ENCODE measurements around the gene IDH3A. TPM values are rescaled to one million over a fixed set of nuclear protein-coding genes. Genes with fewer than 3 reads are reported as not detected.

The IDH3A gene
- total and polyA plus RNA-seq, 9 of the 15 experiments (the other 6 are each of a cell fraction or from before 2014, with no cell fraction given) = 37.4 to 249 (median 107) TPM

DNA sequence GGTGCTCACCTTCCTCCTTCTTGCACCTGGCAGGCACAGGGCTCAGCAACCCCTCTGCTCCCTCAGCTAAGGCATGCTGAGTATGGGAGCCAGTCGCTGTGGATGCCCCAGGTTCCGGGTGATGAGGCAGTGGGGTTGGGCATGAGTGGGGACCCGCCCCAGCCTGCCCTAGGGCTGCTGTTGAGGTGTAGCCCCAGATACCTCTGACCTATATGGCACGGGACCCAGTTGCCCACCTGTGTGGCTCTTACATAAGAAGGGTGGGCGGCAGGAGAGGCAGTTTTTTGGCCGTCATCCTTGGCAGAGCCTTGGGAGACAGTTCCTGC is 64.2 kb downstream of the IDH3A start:
- H3K4me1 ChIP-seq (replicated peaks in 1 of 2; ENCODE audit: control insufficient read depth in 2 of 2, insufficient read depth in 2 of 2, low read length in 2 of 2) = peaks cover 13 to 24% of the 10 kb centered on the region in 2 experiments; a peak in 4 of 5 replicates
- ChIA-PET POLR2A (no interaction called here), CTCF (ENCODE audit: low intra/inter-chr PET ratio) (no interaction called here)
- 45% methylated on average over 6 of the region's 6 CpGs for WGBS (ENCODE audit: insufficient coverage, low coverage, missing lambda C conversion rate)
- FAIRE-seq (no peak), DNase-seq (ENCODE audit: extremely low read depth in 1 of 4, low spot score in 3 of 4) (no peak), ATAC-seq (no peak)
- no peak overlapping the region for H3K4me2 ChIP-seq (ENCODE audit: insufficient read depth, low read length)
- H3K79me2 ChIP-seq (ENCODE audit: control insufficient read depth, insufficient read depth, low read length) = no peaks in the 10 kb centered on the region
- H3K27me3 ChIP-seq (ENCODE audit: control insufficient read depth in 2 of 2, insufficient read depth in 2 of 2, low read length in 2 of 2) = peaks cover 3 to 12% of the 10 kb centered on the region in 2 experiments; a peak in 3 of 5 replicates
- TF ChIP-seq ZNF24 (IDR thresholded peaks at IDR 0.05) = no peak
- TF ChIP-seq NR1H2 (CRISPR knock-in tag; IDR thresholded peaks at IDR 0.05) = no peak
- TF ChIP-seq GABPA (tag; conservative IDR thresholded peaks at IDR 0.05; ENCODE audit: low read depth) = no peak
- no peak for TF ChIP-seq E4F1 (CRISPR knock-in tag; IDR thresholded peaks at IDR 0.05; ENCODE audit: borderline replicate concordance)
- no peak for TF ChIP-seq SNRNP70 (optimal IDR thresholded peaks at IDR 0.05; ENCODE audit: low read depth, low read length)
- TF ChIP-seq, protein P1, sequence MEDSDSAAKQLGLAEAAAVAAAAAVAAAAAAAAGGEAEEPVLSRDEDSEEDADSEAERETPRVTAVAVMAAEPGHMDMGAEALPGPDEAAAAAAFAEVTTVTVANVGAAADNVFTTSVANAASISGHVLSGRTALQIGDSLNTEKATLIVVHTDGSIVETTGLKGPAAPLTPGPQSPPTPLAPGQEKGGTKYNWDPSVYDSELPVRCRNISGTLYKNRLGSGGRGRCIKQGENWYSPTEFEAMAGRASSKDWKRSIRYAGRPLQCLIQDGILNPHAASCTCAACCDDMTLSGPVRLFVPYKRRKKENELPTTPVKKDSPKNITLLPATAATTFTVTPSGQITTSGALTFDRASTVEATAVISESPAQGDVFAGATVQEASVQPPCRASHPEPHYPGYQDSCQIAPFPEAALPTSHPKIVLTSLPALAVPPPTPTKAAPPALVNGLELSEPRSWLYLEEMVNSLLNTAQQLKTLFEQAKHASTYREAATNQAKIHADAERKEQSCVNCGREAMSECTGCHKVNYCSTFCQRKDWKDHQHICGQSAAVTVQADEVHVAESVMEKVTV (CRISPR knock-in tag; IDR thresholded peaks at IDR 0.05) = no peak
- TF ChIP-seq MCM2 (IDR thresholded peaks at IDR 0.05; ENCODE audit: low read depth) = no peak
- no peak for TF ChIP-seq ARID2 (IDR thresholded peaks at IDR 0.05)
- TF ChIP-seq, protein P2, sequence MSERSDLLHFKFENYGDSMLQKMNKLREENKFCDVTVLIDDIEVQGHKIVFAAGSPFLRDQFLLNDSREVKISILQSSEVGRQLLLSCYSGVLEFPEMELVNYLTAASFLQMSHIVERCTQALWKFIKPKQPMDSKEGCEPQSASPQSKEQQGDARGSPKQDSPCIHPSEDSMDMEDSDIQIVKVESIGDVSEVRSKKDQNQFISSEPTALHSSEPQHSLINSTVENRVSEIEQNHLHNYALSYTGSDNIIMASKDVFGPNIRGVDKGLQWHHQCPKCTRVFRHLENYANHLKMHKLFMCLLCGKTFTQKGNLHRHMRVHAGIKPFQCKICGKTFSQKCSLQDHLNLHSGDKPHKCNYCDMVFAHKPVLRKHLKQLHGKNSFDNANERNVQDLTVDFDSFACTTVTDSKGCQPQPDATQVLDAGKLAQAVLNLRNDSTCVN (CRISPR knock-in tag; IDR thresholded peaks at IDR 0.05) = no peak
- TF ChIP-seq ZNF133 (CRISPR knock-in tag; IDR thresholded peaks at IDR 0.05) = no peak
- TF ChIP-seq RFX7 (CRISPR knock-in tag; IDR thresholded peaks at IDR 0.05) = no peak
- no peak for TF ChIP-seq ZFP30 (CRISPR knock-in tag; IDR thresholded peaks at IDR 0.05; ENCODE audit: borderline replicate concordance)
- TF ChIP-seq CBFB (CRISPR knock-in tag; IDR thresholded peaks at IDR 0.05) = no peak
- no peak for TF ChIP-seq PREB (CRISPR knock-in tag; IDR thresholded peaks at IDR 0.05)
- no peak for TF ChIP-seq ZNF75A (CRISPR knock-in tag; IDR thresholded peaks at IDR 0.05)
- H3K27ac ChIP-seq (ENCODE audit: extremely low read depth, low read depth, low read length) = no peak overlapping the region
- no peaks in the 10 kb centered on the region for H3K9me1 ChIP-seq (ENCODE audit: control insufficient read depth, insufficient read depth, low read length)
- in situ Hi-C loops (cut with MboI) = no loop called here
- H3K9me3 ChIP-seq (replicated peaks; ENCODE audit: control insufficient read depth, insufficient read depth, low read depth, low read length) = no peaks in the 10 kb centered on the region
- 0 out of 2 replicates have a peak, but pooled peaks cover 3% of the 10 kb centered on the region for H4K20me1 ChIP-seq (replicated peaks; ENCODE audit: control insufficient read depth, insufficient read depth, low read length)
- no peaks in the 10 kb centered on the region for H3K36me3 ChIP-seq (ENCODE audit: control insufficient read depth, insufficient read depth, low read length)
- intact Hi-C loops (cut with micrococcal nuclease) = no loop called here
- H3K4me3 ChIP-seq = no peak overlapping the region
- BruUV-seq (replicated peaks) = no TSS peak
- H3K9ac ChIP-seq (ENCODE audit: insufficient read depth in 1 of 2, low read depth in 2 of 2, low read length in 2 of 2) = no peak overlapping the region
- H2AFZ ChIP-seq (ENCODE audit: low read depth, low read length) = no peak overlapping the region
